Measurements from ENCODE around the gene ARPP19. TPM values are rescaled to one million over a fixed set of nuclear protein-coding genes. Genes with fewer than 3 reads are reported as not detected.

Gene ARPP19
- total and polyA plus RNA-seq, 4 experiments from 2014 or later, result 51.3 to 130 (median 85.3) TPM

- Histone ChIP-seq H3K4me3 (ENCODE audit: low read length in 2 of 2) (no peak overlapping the region), H3K27ac (ENCODE audit: low read depth, low read length) (no peak overlapping the region), H3K36me3 (ENCODE audit: insufficient read depth, low read length) (no peaks in the 10 kb centered on the region), H3K9me3 (ENCODE audit: control insufficient read depth in 1 of 2, low read length in 2 of 2) (no peaks in the 10 kb centered on the region), H3K4me1 (ENCODE audit: insufficient read depth, low read length) (no peaks in the 10 kb centered on the region), H3K27me3 (ENCODE audit: insufficient read depth, low read length) (no peaks in the 10 kb centered on the region)
- Mint-ChIP-seq H3K4me3 (no peak overlapping the region), H3K27ac (no peak overlapping the region), H3K27me3 (peaks cover 0 to 3% of the 10 kb centered on the region in 2 donors), H3K9me3 (peaks cover 0 to 8% (median 3%) of the 10 kb centered on the region in 8 donors), H3K4me1 (peaks cover 0 to 4% (median 2%) of the 10 kb centered on the region in 4 donors), H3K36me3 (no peaks in the 10 kb centered on the region)
- DNase-seq, result no peak
- ChIA-PET POLR2A (ENCODE audit: partially characterized antibody) (no interaction called here), CTCF (ENCODE audit: partially characterized antibody) (interaction anchor here (1.3 kb wide), 1 partner anchor 9 kb away, joined by 3 read pairs; no protein-coding TSS in a partner anchor)
- intact Hi-C loops (cut with micrococcal nuclease), result no loop called here
Measured at GRCh38 chr15:52537459-52537858, 31.4 kb downstream of the ARPP19 start.

- H3K27ac Mint-ChIP-seq, result no peak overlapping the region
- peaks cover 16 to 20% (median 18%) of the 10 kb centered on the region in 4 donors for H3K4me1 Mint-ChIP-seq
- no peaks in the 10 kb centered on the region for H3K27me3 ChIP-seq (ENCODE audit: insufficient read depth, low read length)
- no peak for DNase-seq
- no peaks in the 10 kb centered on the region for H3K9me3 ChIP-seq (ENCODE audit: control insufficient read depth in 1 of 2, low read length in 2 of 2)
- no peak overlapping the region for H3K4me3 Mint-ChIP-seq
- H3K4me3 ChIP-seq (ENCODE audit: low read length in 2 of 2), result no peak overlapping the region
- peaks cover 0 to 7% of the 10 kb centered on the region in 2 donors for H3K36me3 Mint-ChIP-seq
- no peak overlapping the region for H3K27ac ChIP-seq (ENCODE audit: low read depth, low read length)
- H3K4me1 ChIP-seq (ENCODE audit: insufficient read depth, low read length), result peaks cover 16% of the 10 kb centered on the region
- H3K27me3 Mint-ChIP-seq, result peaks cover 0 to 3% of the 10 kb centered on the region in 2 donors
- no peaks in the 10 kb centered on the region for H3K9me3 Mint-ChIP-seq
- intact Hi-C loops (cut with micrococcal nuclease), result no loop called here
- ChIA-PET POLR2A (ENCODE audit: partially characterized antibody) (interaction anchor here (1.0 kb wide), 1 partner anchor 10 kb away, joined by 3 read pairs; no protein-coding TSS in a partner anchor), CTCF (ENCODE audit: partially characterized antibody) (no interaction called here)
- no peaks in the 10 kb centered on the region for H3K36me3 ChIP-seq (ENCODE audit: insufficient read depth, low read length)
Measured at GRCh38 chr15:52532427-52532826, 36.4 kb downstream of the ARPP19 start.

- peaks cover 27 to 40% (median 34%) of the 10 kb centered on the region in 4 donors for H3K4me1 Mint-ChIP-seq
- Histone ChIP-seq H3K36me3 (ENCODE audit: insufficient read depth, low read length) (no peaks in the 10 kb centered on the region), H3K27ac (ENCODE audit: low read depth, low read length) (peak overlapping the region; percentile 91), H3K27me3 (ENCODE audit: insufficient read depth, low read length) (no peaks in the 10 kb centered on the region), H3K4me1 (ENCODE audit: insufficient read depth, low read length) (peaks cover 20% of the 10 kb centered on the region), H3K4me3 (ENCODE audit: low read length in 2 of 2) (peak overlapping the region; percentile 7 to 58), H3K9me3 (ENCODE audit: control insufficient read depth in 1 of 2, low read length in 2 of 2) (no peaks in the 10 kb centered on the region)
- peaks cover 0 to 7% of the 10 kb centered on the region in 2 donors for H3K36me3 Mint-ChIP-seq
- ChIA-PET CTCF (ENCODE audit: partially characterized antibody) (interaction anchor here (0.6 to 0.9 kb wide), 2 partner anchors 50 to 67 kb away, joined by 3 to 4 read pairs; no protein-coding TSS in a partner anchor), POLR2A (ENCODE audit: partially characterized antibody) (interaction anchor here (0.6 to 3.2 kb wide), 6 partner anchors 11 to 350 kb away, joined by 3 to 50 read pairs (median 8); partner anchors contain the start of gene ARPP19)
- no peaks in the 10 kb centered on the region for H3K9me3 Mint-ChIP-seq
- H3K27ac Mint-ChIP-seq, result peak overlapping the region; percentile 85 to 97 (median 93)
- H3K27me3 Mint-ChIP-seq, result no peaks in the 10 kb centered on the region
- peak overlapping the region; percentile 79 to 98 (median 83) for H3K4me3 Mint-ChIP-seq
- intact Hi-C loops (cut with micrococcal nuclease), result loop anchor here (1.0 to 10.0 kb wide), 10 partner anchors 19 to 795 kb away; partner anchors contain the start of genes ARPP19 and LYSMD2
- no peak for DNase-seq
Measured at GRCh38 chr15:52529940-52530339, 38.9 kb downstream of the ARPP19 start.

- Mint-ChIP-seq H3K36me3 (peaks cover 0 to 7% of the 10 kb centered on the region in 2 donors), H3K27ac (peak overlapping the region; percentile 85 to 97 (median 93)), H3K4me3 (peak overlapping the region; percentile 79 to 98 (median 83)), H3K27me3 (no peaks in the 10 kb centered on the region), H3K9me3 (no peaks in the 10 kb centered on the region), H3K4me1 (peaks cover 30 to 40% (median 35%) of the 10 kb centered on the region in 4 donors)
- H3K4me1 ChIP-seq (ENCODE audit: insufficient read depth, low read length), result peaks cover 20% of the 10 kb centered on the region
- intact Hi-C loops (cut with micrococcal nuclease), result loop anchor here (1.0 to 10.0 kb wide), 10 partner anchors 19 to 795 kb away; partner anchors contain the start of genes ARPP19 and LYSMD2
- no peaks in the 10 kb centered on the region for H3K36me3 ChIP-seq (ENCODE audit: insufficient read depth, low read length)
- DNase-seq, result peak in 1 of 5 donors; percentile 47
- ChIA-PET POLR2A (ENCODE audit: partially characterized antibody) (interaction anchor here (0.6 to 3.2 kb wide), 13 partner anchors 11 to 351 kb away, joined by 3 to 50 read pairs (median 4); partner anchors contain the start of gene ARPP19), CTCF (ENCODE audit: partially characterized antibody) (interaction anchor here (0.6 to 2.2 kb wide), 3 partner anchors 49 to 273 kb away, joined by 3 to 6 read pairs (median 4); no protein-coding TSS in a partner anchor)
- H3K9me3 ChIP-seq (ENCODE audit: control insufficient read depth in 1 of 2, low read length in 2 of 2), result no peaks in the 10 kb centered on the region
- no peaks in the 10 kb centered on the region for H3K27me3 ChIP-seq (ENCODE audit: insufficient read depth, low read length)
- H3K4me3 ChIP-seq (ENCODE audit: low read length in 2 of 2), result peak overlapping the region; percentile 7 to 58
- H3K27ac ChIP-seq (ENCODE audit: low read depth, low read length), result peak overlapping the region; percentile 91
Measured at GRCh38 chr15:52529341-52529924, 39.4 kb downstream of the ARPP19 start.

- H3K36me3 ChIP-seq (ENCODE audit: insufficient read depth, low read length), result no peaks in the 10 kb centered on the region
- CTCF ChIA-PET (ENCODE audit: partially characterized antibody), result interaction anchor here (0.9 to 2.2 kb wide), 9 partner anchors 9 to 272 kb away, joined by 3 to 6 read pairs (median 3); no protein-coding TSS in a partner anchor
- POLR2A ChIA-PET (ENCODE audit: partially characterized antibody), result interaction anchor here (0.8 to 3.2 kb wide), 30 partner anchors 9 to 791 kb away, joined by 3 to 50 read pairs (median 4); partner anchors contain the start of genes ARPP19 and LYSMD2
- Mint-ChIP-seq H3K36me3 (peaks cover 0 to 7% of the 10 kb centered on the region in 2 donors), H3K27me3 (no peaks in the 10 kb centered on the region), H3K27ac (peak within 1 kb of the TSS; percentile 86 to 97 (median 94)), H3K4me3 (peak within 1 kb of the TSS; percentile 95 to 99 (median 96)), H3K4me1 (peaks cover 34 to 40% (median 36%) of the 10 kb centered on the region in 4 donors), H3K9me3 (no peaks in the 10 kb centered on the region)
- H3K4me1 ChIP-seq (ENCODE audit: insufficient read depth, low read length), result peaks cover 20% of the 10 kb centered on the region
- intact Hi-C loops (cut with micrococcal nuclease), result loop anchor here (1.0 to 10.0 kb wide), 12 partner anchors 18 to 794 kb away; partner anchors contain the start of genes ARPP19 and LYSMD2
- no peaks in the 10 kb centered on the region for H3K27me3 ChIP-seq (ENCODE audit: insufficient read depth, low read length)
- H3K9me3 ChIP-seq (ENCODE audit: control insufficient read depth in 1 of 2, low read length in 2 of 2), result no peaks in the 10 kb centered on the region
- peak within 1 kb of the TSS; percentile 7 to 76 for H3K4me3 ChIP-seq (ENCODE audit: low read length in 2 of 2)
- H3K27ac ChIP-seq (ENCODE audit: low read depth, low read length), result peak within 1 kb of the TSS; percentile 91
- DNase-seq, result peak; percentile 84 to 87 (median 87)
Measured at GRCh38 chr15:52528564-52529340, 40.1 kb downstream of the ARPP19 start, which contains the start of gene MYO5A. TSS of gene MYO5A (minus strand) at chr15:52528880. CDS start at chr15:52528806, 74 bp downstream.

GRCh38 chr15:52527911-52528563 is 40.8 kb downstream of the ARPP19 start:
- intact Hi-C loops (cut with micrococcal nuclease), result loop anchor here (1.0 to 10.0 kb wide), 7 partner anchors 17 to 793 kb away; partner anchors contain the start of gene LYSMD2
- peak overlapping the region; percentile 95 to 99 (median 96) for H3K4me3 Mint-ChIP-seq
- Histone ChIP-seq H3K9me3 (ENCODE audit: control insufficient read depth in 1 of 2, low read length in 2 of 2) (no peaks in the 10 kb centered on the region), H3K27me3 (ENCODE audit: insufficient read depth, low read length) (no peaks in the 10 kb centered on the region), H3K4me3 (ENCODE audit: low read length in 2 of 2) (peak overlapping the region in 1 of 2 donors; percentile 76), H3K27ac (ENCODE audit: low read depth, low read length) (peak overlapping the region; percentile 91), H3K4me1 (ENCODE audit: insufficient read depth, low read length) (peaks cover 20% of the 10 kb centered on the region), H3K36me3 (ENCODE audit: insufficient read depth, low read length) (no peaks in the 10 kb centered on the region)
- ChIA-PET POLR2A (ENCODE audit: partially characterized antibody) (interaction anchor here (0.8 to 3.2 kb wide), 26 partner anchors 8 to 791 kb away, joined by 3 to 50 read pairs (median 4); partner anchors contain the start of genes ARPP19 and LYSMD2), CTCF (ENCODE audit: partially characterized antibody) (interaction anchor here (1.0 to 2.2 kb wide), 9 partner anchors 8 to 271 kb away, joined by 3 to 6 read pairs (median 3); no protein-coding TSS in a partner anchor)
- peak; percentile 28 to 51 (median 29) for DNase-seq
- no peaks in the 10 kb centered on the region for H3K9me3 Mint-ChIP-seq
- H3K27ac Mint-ChIP-seq, result peak overlapping the region; percentile 86 to 95 (median 93)
- H3K4me1 Mint-ChIP-seq, result peaks cover 39 to 47% (median 42%) of the 10 kb centered on the region in 4 donors
- no peaks in the 10 kb centered on the region for H3K27me3 Mint-ChIP-seq
- peaks cover 0 to 7% of the 10 kb centered on the region in 2 donors for H3K36me3 Mint-ChIP-seq
